Activated CD8-positive, alpha-beta T cell treated with anti-CD3 and anti-CD28 coated beads for 36 hours (primary cell): ENCODE data around the gene TMEM50A. TPM values are rescaled to one million over a fixed set of nuclear protein-coding genes. Genes with fewer than 3 reads are reported as not detected.
"Not testable (repeated sequence)": the region's sequence is repeated elsewhere in the genome, so short reads cannot be mapped to it uniquely, and the experiment has no call there.

Experiments
- ATAC-seq: fragments of 200-7000 bp; cut with Tn5 transposase; one replicate; pipeline ENCODE4 v1.10.0; 2021; ENCODE audit warnings: mild to moderate bottlenecking, moderate library complexity
- CTCF ChIA-PET: fragments of 350-600 bp; sonication (Branson Sonifier 250); formaldehyde crosslinking; loops from one replicate; lab custom pipeline; 2021; ENCODE audit warnings: antibody characterized with exemption; lab: Charles Lee
- POLR2A ChIA-PET: fragments of 350-600 bp; sonication (Branson Sonifier 250); formaldehyde crosslinking; loops from one replicate; lab custom pipeline; 2021; ENCODE audit warnings: antibody characterized with exemption; lab: Charles Lee
- DNase-seq: peaks from one replicate; pipeline ENCODE4 v3.0.0-alpha.2; 2020
- H3K27ac Mint-ChIP-seq: one replicate; pipeline ENCODE4 v1.8.0; 2021; ENCODE audit warnings: mild to moderate bottlenecking, mixed read lengths
- H3K27me3 Mint-ChIP-seq: one replicate; pipeline ENCODE4 v1.8.0; 2021; ENCODE audit warnings: mixed read lengths
- H3K36me3 Mint-ChIP-seq: one replicate; pipeline ENCODE4 v1.8.0; 2021; ENCODE audit warnings: low read depth, mixed read lengths
- H3K4me1 Mint-ChIP-seq: one replicate; pipeline ENCODE4 v1.8.0; 2021; ENCODE audit warnings: low read depth, mixed read lengths
- H3K4me3 Mint-ChIP-seq: one replicate; pipeline ENCODE4 v1.8.0; 2021; ENCODE audit warnings: mild to moderate bottlenecking, moderate library complexity, mixed read lengths
- H3K9me3 Mint-ChIP-seq: one replicate; pipeline ENCODE4 v1.8.0; 2021; ENCODE audit warnings: mixed read lengths
- intact Hi-C: fragments of 100-400 bp; cut with micrococcal nuclease; formaldehyde crosslinking; loops from one replicate; pipeline ENCODE4 v1.10.0; 2022
- total RNA-seq, 2 experiments: library from RNA; stranded (reverse); gene quantifications; one replicate each; pipeline ENCODE4 v1.2.3, GENCODE V29; 2021
- TF ChIP-seq, protein P1 (sequence below): fragments of 200-600 bp; IDR thresholded peaks from one replicate; pipeline ENCODE4 v1.8.0; 2022; ENCODE audit warnings: antibody characterized with exemption, mild to moderate bottlenecking

Gene TMEM50A
- total RNA-seq, 2 experiments from 2014 or later, result 88.5 to 89.3 TPM

DNA sequence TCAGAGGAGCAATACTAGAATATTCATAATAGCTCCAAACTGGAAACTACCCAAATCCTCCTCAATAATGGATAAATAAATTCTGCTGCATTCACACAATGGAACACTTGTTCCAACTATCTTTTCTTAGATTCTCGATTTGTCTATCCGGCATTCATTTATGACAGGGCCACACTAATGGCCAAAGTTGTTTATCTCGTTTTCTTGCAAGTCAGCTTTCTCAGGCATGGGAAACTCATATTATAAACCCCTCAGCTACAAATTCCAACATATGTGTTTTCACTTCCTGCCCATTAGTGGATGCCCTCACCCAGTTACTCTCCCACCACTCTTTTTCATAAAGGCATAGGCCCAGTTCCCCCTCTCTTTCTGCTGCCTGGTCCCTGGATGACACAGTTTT is 40.2 kb downstream of the TMEM50A start:
- ATAC-seq, POLR2A ChIA-PET, H3K4me3 Mint-ChIP-seq, H3K9me3 Mint-ChIP-seq, intact Hi-C loops, H3K36me3 Mint-ChIP-seq, DNase-seq, H3K27ac Mint-ChIP-seq, H3K4me1 Mint-ChIP-seq, H3K27me3 Mint-ChIP-seq: not testable (repeated sequence)
- CTCF ChIA-PET, result interaction anchor here (1.3 kb wide), 1 partner anchor 143 kb away, joined by 4 read pairs; no protein-coding TSS in a partner anchor

DNA sequence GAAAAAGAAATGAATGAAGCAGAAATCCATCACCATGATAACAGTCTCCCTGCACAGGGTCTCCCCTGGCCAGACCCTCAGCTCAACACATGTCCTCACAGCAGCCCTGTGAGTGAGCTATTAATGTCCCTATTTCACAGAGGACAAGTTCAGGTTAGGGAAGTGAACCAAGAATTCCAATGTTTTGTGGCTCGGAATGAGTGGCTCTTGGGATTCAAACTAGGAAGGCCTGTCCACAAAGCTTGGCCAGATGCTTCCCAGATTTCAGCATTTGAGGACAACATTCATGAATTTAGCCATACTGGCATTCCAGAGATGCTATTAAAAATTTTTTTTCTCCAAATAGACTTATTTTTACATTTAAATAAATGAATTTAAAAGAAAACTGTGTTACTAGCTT is 44.4 kb downstream of the TMEM50A start:
- H3K27ac Mint-ChIP-seq, H3K9me3 Mint-ChIP-seq, H3K27me3 Mint-ChIP-seq, H3K4me3 Mint-ChIP-seq, ATAC-seq, H3K36me3 Mint-ChIP-seq, intact Hi-C loops, CTCF ChIA-PET, H3K4me1 Mint-ChIP-seq, DNase-seq, POLR2A ChIA-PET: not testable (repeated sequence)

DNA sequence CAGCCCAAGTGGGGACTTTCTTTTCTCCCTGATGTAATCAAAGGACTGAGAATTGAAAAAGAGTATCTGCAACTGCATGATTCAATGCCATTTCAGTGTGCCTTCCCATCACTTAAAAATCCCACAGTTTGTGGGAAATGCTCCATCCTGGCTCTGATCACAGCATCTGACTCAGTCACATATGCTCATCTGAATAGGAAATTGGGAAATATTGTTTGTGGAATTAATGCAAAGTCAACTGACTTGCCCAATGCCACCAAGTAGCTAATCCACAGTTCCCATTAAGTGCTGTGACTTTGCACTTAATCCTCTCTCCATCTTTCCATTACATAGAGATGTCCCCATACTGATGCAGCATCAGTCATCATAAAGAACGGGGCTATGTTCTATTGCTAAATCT is 45.0 kb downstream of the TMEM50A start:
- intact Hi-C loops, H3K36me3 Mint-ChIP-seq, H3K4me1 Mint-ChIP-seq, H3K27me3 Mint-ChIP-seq, CTCF ChIA-PET, ATAC-seq, H3K4me3 Mint-ChIP-seq, H3K27ac Mint-ChIP-seq, H3K9me3 Mint-ChIP-seq, DNase-seq, POLR2A ChIA-PET: not testable (repeated sequence)

DNA sequence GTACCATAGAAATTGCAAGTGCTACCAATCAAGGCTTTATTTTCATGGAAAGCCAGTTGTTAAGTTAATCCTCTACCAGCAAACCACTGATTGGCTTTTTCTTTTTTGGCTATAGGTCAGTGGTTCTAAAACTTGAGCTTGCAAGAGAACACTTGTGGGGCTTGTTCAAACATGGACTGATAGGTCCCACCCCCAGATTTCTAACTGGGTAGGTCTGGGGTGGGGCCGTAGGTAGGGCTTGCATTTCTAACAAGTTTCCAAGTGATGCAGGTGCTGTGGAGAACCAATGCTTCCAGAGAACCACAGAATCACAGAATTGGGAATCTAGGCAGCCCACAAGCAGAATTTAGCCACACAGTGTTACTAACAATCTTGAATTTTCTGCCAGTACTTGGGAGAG is 45.7 kb downstream of the TMEM50A start:
- H3K27me3 Mint-ChIP-seq, H3K4me3 Mint-ChIP-seq, intact Hi-C loops, H3K27ac Mint-ChIP-seq, DNase-seq, H3K36me3 Mint-ChIP-seq, ATAC-seq, POLR2A ChIA-PET, H3K9me3 Mint-ChIP-seq, CTCF ChIA-PET, H3K4me1 Mint-ChIP-seq: not testable (repeated sequence)

DNA sequence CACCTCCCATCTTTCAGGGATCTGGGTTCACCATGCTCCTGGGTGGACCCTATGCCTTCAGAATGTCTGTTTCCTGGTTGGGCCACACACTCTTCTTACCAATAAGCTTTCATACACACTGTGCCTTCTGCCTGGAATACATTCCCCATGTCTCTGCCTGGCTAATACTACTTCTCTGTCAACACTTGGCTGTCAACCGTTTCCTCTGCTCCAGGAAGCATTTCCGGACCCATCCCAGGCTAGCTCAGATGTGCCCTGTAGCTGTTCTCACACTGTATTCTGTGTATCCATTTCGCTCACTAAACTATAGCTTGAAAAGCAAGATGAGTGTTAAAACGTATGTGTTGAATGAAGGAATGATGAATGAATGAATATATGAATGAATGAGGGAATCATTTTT is 49.0 kb downstream of the TMEM50A start:
- H3K9me3 Mint-ChIP-seq, H3K27ac Mint-ChIP-seq, intact Hi-C loops, H3K36me3 Mint-ChIP-seq, CTCF ChIA-PET, DNase-seq, H3K27me3 Mint-ChIP-seq, H3K4me3 Mint-ChIP-seq, POLR2A ChIA-PET, ATAC-seq, H3K4me1 Mint-ChIP-seq: not testable (repeated sequence)

DNA sequence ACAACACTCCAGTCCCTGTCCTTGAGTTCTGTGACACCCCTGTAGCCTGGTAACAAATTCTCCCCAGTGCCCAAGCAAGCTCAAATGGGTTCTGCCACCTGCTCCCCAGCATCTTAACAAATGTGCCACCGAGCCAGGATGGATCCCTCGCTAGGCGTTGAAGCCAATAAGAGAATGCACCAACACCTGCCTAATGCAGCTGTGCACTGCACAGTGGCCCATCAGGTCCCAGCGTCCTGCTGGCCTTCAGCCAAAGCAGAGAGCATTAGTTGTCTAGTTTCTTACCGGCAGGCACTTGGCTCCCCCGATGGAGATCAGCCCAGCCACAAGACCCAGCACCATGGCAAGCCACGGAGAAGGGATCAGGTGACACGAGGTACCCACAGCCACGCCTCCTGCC is 50.6 kb downstream of the TMEM50A start:
- H3K27ac Mint-ChIP-seq, H3K9me3 Mint-ChIP-seq, ATAC-seq, DNase-seq, H3K4me1 Mint-ChIP-seq, H3K36me3 Mint-ChIP-seq, POLR2A ChIA-PET, CTCF ChIA-PET, intact Hi-C loops, H3K27me3 Mint-ChIP-seq, H3K4me3 Mint-ChIP-seq: not testable (repeated sequence)

DNA sequence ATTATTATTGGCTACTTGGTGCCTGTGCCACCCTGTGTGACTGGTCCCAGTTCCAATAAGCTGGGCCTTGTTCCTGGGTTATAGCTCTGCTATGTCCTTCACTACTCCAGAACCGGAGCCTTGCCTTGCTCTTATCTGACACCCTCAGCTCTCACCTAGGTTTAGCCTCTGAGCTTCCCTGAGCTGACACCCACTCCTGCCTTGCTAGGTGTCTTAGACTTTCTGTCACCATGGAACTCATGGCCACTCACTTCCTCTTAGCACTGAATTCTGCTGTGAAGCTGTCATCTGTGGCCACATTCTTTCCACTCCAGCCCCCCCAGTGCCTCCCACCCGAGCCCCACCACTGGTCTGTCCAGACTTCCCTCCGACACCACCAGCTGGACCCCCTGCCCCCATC is 51.6 kb downstream of the TMEM50A start:
- H3K36me3 Mint-ChIP-seq, H3K4me3 Mint-ChIP-seq, DNase-seq, H3K27me3 Mint-ChIP-seq, POLR2A ChIA-PET, H3K9me3 Mint-ChIP-seq, CTCF ChIA-PET, ATAC-seq, H3K4me1 Mint-ChIP-seq, H3K27ac Mint-ChIP-seq, intact Hi-C loops: not testable (repeated sequence)

DNA sequence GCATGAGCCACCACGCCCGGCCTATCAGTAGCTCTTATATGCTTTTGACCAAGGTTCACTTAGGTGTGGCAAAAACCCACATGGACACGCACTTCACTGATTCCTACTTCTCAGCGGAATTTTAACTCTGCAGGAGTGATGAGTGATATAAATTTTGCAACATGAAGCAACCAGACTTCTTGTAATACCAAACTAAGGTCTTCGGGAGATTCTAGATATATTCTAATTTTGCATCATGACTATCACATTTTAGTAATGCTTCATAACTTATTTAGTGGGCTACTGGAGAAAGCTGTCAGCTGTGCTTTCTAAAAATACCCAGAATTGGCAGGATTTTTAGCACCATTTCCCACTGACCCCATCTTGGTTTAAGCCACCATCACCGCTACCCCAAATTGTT is 54.7 kb downstream of the TMEM50A start:
- H3K27ac Mint-ChIP-seq, result no peak overlapping the region
- intact Hi-C loops, result no loop called here
- no peaks in the 10 kb centered on the region for H3K27me3 Mint-ChIP-seq
- H3K4me3 Mint-ChIP-seq, result no peak overlapping the region
- H3K9me3 Mint-ChIP-seq, result no peaks in the 10 kb centered on the region
- TF ChIP-seq, protein P1, sequence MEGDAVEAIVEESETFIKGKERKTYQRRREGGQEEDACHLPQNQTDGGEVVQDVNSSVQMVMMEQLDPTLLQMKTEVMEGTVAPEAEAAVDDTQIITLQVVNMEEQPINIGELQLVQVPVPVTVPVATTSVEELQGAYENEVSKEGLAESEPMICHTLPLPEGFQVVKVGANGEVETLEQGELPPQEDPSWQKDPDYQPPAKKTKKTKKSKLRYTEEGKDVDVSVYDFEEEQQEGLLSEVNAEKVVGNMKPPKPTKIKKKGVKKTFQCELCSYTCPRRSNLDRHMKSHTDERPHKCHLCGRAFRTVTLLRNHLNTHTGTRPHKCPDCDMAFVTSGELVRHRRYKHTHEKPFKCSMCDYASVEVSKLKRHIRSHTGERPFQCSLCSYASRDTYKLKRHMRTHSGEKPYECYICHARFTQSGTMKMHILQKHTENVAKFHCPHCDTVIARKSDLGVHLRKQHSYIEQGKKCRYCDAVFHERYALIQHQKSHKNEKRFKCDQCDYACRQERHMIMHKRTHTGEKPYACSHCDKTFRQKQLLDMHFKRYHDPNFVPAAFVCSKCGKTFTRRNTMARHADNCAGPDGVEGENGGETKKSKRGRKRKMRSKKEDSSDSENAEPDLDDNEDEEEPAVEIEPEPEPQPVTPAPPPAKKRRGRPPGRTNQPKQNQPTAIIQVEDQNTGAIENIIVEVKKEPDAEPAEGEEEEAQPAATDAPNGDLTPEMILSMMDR, result no peak
- no peak for ATAC-seq
- DNase-seq, result no peak
- H3K4me1 Mint-ChIP-seq, result peaks cover 3% of the 10 kb centered on the region
- no peaks in the 10 kb centered on the region for H3K36me3 Mint-ChIP-seq
- ChIA-PET CTCF (no interaction called here), POLR2A (interaction anchor here (0.7 kb wide), 1 partner anchor 39 kb away, joined by 3 read pairs; no protein-coding TSS in a partner anchor)

DNA sequence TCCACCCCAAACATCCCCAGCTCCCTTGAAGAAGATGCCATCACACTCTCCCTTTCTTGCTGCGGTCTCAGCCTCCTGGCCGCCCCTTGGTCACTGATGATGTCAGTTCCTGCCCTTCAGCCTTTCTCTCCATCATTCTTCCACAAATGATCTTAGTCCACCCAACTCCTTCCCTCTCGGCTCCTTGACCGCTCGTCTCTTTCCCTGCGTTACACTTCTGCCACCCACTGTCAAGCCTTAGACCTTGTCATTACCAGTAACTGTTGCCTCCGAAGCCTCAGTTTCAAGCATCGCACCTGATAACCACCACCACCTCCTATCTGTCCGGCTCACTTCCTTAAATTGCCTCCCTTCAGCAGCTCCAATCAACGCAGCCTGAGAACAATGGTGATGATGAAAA is 59.4 kb downstream of the TMEM50A start:
- ATAC-seq, POLR2A ChIA-PET: not testable (repeated sequence)

DNA sequence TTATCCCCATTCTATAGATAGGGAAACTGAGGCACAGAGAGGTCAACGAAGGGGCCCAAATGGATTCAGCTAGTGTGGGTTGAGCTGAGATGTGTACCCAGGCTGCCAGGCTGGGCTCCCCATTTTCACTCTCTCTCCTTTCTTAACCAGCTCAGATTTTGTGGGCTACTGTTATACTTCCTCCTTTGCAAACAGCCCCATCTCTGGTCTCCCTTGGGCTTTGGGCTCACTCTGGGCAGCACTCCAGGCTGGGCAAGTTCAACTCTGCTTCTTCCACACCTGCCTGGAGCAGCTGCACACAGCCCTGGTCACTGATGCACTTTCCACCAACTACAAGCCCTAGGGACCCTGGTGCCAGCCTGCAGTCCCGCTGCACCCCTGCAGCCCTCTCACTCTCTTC is 59.9 kb downstream of the TMEM50A start:
- ATAC-seq, H3K4me1 Mint-ChIP-seq: not testable (repeated sequence)

More for the DNA sequence above, 59.4 kb downstream of the TMEM50A start:
- H3K9me3 Mint-ChIP-seq, H3K27ac Mint-ChIP-seq, H3K4me3 Mint-ChIP-seq, H3K36me3 Mint-ChIP-seq, DNase-seq, intact Hi-C loops, H3K27me3 Mint-ChIP-seq, H3K4me1 Mint-ChIP-seq, CTCF ChIA-PET: not testable (repeated sequence)

DNA sequence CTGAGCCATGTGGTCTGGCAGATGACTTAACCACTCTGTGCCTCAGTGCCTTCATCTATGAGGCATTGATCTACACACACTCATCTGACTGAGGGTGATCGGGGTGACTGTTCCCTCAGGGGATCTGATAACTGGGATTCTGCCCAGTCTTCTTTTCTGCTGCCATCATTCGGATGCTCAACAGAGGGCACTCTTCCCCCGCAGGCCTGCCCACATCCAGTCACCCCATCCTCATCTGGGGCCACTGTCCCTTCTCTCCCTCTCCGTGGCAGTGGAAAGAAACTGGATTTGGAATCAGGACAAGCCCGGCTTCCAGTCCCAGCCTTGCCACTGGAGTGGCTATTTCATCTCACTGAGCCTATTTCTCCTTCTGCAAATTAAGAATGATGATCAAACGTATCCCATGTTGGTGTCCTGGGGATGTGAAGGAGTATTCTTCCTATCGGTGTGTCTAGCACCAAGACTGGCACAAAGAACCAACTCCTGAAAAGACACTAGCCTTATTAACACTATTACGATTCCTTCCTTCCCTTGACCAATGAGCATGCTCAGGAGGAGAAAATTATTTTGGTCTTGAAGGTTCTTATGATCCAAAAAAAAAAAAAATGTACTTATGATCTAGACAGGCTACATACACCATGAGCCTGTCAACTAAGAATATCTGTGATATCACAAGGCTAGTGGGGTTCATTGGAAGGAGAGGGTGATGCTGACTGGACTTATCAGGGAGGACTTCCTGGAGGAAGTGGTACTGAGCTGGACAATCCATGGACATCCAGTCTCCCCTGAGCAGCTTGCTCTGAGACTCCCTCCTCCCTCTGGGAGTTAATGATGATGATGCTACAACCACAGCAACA is 65.0 kb downstream of the TMEM50A start:
- POLR2A ChIA-PET, H3K9me3 Mint-ChIP-seq, H3K36me3 Mint-ChIP-seq, H3K4me3 Mint-ChIP-seq, H3K4me1 Mint-ChIP-seq, H3K27ac Mint-ChIP-seq, H3K27me3 Mint-ChIP-seq: not testable (repeated sequence)
- CTCF ChIA-PET, result interaction anchor here (0.7 kb wide), 1 partner anchor 73 kb away, joined by 3 read pairs; no protein-coding TSS in a partner anchor
- DNase-seq (peak; percentile 9), ATAC-seq (peak; percentile 77)
- intact Hi-C loops, result loop anchor here (10.0 kb wide), 1 partner anchor 122 kb away; no protein-coding TSS in a partner anchor

More for the DNA sequence above, 59.9 kb downstream of the TMEM50A start:
- H3K27ac Mint-ChIP-seq, intact Hi-C loops, CTCF ChIA-PET, H3K4me3 Mint-ChIP-seq, H3K27me3 Mint-ChIP-seq, H3K36me3 Mint-ChIP-seq, DNase-seq, POLR2A ChIA-PET, H3K9me3 Mint-ChIP-seq: not testable (repeated sequence)
